ENCODE measurements around the gene RRAD.
"Not testable (repeated sequence)": the region's sequence is repeated elsewhere in the genome, so short reads cannot be mapped to it uniquely, and the experiment has no call there.

Gene RRAD, protein sequence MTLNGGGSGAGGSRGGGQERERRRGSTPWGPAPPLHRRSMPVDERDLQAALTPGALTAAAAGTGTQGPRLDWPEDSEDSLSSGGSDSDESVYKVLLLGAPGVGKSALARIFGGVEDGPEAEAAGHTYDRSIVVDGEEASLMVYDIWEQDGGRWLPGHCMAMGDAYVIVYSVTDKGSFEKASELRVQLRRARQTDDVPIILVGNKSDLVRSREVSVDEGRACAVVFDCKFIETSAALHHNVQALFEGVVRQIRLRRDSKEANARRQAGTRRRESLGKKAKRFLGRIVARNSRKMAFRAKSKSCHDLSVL

DNA sequence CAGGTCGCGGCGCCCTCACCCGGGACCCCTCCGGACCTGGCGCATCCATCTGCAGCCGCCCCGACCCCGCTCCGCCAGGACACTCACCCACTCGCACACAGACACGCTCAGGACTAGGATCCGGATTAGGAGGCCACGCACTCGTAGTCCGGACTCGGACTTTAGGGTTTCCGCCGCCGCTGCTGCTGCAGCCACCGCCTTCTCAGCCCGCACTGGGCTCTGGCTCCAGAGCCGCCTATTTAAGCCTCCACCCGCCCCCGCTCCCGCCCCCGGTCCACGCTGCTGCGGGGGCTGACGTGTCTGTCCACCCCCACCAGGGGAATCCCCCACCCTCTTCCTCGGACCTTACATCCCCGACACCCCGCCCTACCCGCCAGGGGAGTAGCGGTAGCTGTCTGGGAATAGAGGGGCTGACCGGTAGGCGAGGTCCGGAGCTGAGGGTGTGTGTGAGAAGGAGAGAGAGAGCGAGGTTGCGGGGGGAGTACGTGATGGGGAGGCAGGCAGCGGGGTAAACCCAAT lies at the start of gene RRAD:
RRAD (minus strand) TSS at position 214 of the 519 bp plus-strand sequence. CDS start 356 bp downstream, outside the sequence.
- peak in 1 of 2 experiments; percentile 38 for DNase-seq

- DNase-seq, result peak; percentile 29 to 57
Measured at GRCh38 chr16:66974932-66975246, 49.6 kb upstream of the RRAD start.

DNA sequence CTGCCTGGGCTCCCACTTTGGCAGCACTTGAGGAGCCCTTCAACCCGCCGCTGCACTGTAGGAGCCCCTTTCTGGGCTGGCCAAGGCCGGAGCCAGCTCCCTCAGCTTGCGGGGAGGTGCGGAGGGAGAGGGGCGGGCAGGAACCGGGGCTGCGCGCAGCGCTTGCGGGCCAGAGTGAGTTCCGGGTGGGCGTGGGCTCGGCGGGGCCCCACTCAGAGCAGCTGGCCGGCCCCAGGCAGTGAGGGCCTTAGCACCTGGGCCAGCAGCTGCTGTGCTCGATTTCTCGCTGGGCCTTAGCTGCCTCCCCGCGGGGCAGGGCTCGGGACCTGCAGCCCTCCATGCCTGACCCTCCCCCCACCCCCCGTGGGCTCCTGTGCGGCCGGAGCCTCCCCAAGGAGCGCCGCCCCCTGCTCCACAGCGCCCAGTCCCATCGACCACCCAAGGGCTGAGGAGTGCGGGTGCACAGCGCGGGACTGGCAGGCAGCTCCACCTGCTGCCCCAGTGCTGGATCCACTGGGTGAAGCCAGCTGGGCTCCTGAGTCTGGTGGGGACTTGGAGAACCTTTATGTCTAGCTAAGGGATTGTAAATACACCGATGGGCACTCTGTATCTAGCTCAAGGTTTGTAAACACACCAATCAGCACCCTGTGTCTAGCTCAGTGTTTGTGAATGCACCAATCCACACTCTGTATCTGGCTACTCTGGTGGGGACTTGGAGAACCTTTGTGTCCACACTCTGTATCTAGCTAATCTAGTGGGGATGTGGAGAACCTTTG lies 49.0 kb upstream of the RRAD start:
- DNase-seq, result not testable (repeated sequence)

DNA sequence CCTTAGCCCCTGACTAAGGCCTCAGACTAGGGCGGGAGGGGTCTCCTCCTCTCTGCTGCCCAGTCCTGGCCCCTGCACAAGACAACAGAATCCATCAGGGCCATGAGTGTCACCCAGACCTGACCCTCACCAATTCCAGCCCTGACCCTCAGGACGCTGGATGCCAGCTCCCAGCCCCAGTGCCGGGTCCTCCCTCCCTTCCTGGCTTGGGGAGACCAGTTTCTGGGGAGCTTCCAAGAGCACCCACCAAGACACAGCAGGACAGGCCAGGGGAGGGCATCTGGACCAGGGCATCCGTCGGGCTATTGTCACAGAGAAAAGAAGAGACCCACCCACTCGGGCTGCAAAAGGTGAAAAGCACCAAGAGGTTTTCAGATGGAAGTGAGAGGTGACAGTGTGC lies 48.4 kb upstream of the RRAD start:
- no peak for DNase-seq

DNA sequence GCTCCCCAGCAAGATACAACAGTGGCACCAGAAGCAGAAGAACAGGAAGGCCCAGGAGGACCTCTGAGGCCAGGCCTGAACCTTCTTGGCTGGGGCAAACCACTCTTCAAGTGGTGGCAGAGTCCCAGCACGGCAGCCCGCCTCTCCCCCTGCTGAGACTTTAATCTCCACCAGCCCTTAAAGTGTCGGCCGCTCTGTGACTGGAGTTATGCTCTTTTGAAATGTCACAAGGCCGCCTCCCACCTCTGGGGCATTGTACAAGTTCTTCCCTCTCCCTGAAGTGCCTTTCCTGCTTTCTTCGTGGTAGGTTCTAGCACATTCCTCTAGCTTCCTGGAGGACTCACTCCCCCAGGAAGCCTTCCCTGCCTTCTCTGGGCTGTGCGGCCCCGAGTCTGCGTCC lies 47.6 kb upstream of the RRAD start:
- no peak for DNase-seq

DNA sequence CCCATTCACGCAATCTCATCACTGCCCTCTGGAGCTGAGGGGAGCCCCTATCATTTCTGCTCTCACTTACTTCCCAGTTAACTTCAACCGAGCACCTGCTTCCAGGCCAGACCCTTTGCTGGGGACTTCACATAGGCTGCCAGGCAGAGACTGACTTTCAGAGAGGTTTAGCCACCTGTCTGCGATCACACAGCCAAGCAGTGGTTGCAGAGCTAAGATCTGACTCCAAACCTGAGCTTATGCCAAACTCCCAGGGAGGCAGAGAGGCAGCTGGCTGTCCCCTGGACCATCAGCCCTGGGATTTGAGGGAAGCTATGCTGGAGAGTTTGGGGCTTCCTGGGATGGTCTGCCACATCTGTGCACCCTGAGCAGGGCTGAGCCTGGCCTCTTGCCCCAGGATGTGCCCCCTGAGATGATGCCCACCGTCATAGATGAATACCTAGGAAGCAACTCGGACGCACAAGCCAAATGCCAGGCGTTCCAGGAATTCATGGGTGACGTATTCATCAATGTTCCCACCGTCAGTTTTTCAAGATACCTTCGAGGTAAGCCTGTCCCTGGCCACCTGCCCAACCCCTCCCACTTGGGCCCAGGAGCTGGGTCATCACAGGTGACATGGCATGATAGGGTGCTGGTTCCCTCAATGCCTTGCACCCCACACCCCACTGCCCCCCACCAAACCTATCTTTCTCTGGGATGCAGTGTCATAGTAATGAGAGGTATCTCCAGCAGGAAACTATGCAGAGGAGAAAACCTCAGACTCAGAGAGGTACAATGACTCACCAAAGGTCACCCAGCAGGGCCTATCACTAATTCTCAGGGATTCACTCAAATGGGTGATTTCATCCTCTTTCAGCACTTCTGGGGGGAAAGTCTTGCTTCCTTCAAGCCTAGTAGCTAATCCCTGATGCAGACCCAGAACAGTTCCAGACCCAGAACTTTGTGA lies 45.7 kb upstream of the RRAD start:
- DNase-seq, result no peak

DNA sequence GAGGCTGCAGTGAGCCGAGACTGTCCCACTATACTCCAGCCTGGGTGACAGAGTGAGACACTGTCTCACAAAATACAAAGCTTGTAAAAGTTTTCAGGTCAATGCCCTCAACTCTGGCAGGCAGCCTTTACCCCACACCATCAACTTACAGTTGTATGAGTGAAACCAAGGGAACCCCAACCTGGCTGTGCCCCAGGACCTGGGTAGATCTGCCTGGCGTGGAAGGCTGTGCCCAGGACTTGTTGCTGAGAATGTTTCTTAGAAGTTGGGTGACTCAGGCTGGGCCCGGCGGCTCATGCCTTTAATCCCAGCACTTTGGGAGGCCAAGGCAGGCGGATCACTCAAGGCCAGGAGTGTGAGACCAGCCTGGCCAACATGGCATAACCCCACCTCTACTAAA lies 43.5 kb upstream of the RRAD start:
- no peak for DNase-seq

- DNase-seq, result no peak
Measured at GRCh38 chr16:66964049-66964448, 38.7 kb upstream of the RRAD start.

GRCh38 chr16:66961914-66962313 lies 36.6 kb upstream of the RRAD start:
- no peak for DNase-seq

- peak; percentile 41 to 56 for DNase-seq
Measured at GRCh38 chr16:66961065-66961744, 35.9 kb upstream of the RRAD start, which contains the start of gene CES3. Gene CES3, plus strand, starts transcription at chr16:66961266. Its CDS starts 42 bp downstream, at chr16:66961308.

DNA sequence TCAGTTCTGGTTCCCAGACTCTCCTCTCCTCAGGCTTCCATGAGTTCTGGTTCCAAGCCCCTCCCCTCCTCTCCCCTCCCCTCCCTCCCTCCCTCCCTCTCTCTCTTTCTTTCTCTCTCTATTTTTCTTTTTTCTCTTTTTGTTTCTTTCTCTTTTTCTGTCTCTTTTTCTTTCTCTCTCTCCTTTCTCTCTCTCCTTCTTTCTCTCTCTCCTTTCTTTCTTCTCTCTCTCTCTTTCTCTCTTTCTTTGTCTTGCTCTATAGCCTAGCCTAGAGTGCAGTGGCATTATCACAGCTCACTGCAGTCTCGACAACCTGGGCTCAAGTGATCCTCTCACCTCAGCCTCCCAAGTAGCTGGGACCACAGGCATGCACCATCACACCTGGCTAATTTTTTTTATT lies 34.9 kb upstream of the RRAD start:
- DNase-seq, result no peak

DNA sequence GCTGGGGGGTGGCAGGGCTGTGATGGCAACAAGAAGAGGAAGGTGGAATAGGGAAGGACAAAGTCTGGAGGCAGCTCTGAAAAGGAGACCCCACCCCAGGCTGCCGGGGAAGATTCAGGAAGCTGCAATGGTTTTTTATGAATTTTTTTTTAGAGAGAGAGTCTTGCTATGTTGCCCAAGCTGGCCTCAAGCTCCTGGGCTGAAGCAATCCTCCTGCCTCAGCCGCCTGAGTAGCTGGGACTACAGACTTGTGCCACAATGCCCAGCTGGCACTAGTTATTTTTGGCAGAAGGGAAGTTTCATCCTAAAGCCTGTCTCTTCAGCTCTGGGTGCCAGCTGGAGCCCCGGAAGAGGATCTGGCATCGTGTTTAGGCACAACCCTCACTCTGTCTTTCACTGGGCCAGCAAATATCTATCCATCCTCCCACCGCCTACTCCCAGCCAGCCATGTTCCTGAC lies 34.4 kb upstream of the RRAD start:
- DNase-seq, result no peak

DNA sequence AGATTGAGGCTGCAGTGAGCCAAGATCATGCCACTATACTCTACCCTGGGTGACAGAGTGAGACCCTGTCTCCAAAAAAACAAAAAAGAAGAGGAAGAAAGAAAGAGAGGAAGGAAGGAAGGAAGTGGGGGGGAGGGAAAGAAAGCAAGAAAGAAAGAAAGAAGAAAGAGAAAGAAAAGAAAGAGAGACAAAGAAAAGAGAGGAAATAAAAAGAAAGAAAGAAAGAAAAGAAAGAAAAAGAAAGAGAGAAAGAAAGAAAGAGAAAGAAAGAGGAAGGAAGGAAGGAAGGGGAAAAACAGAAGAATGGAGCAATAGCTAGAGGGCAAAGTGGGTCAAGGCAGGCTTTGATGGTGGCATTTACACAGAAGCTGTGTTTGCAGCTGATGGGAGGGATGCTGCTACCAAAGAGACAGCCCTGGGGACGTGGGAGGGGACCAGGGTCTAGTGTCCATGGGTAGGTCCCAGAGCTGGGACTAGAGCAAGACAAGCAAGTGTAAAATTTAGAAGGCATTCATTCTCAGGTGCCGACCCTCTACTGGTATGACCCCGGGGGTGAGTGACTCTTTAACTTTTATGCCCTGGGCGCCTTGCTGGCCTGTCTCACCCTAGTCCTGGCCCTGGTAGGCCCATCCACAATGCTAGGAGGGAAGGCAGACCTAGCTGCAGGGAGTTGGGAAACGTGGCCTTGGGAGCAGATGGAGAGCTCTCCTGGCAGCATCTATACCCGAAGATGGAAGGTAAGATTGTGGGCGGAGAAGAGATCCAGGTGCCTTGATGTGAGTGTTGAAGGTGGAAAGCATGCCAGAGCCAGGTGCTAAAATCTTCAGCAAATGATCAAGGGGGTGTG lies 33.7 kb upstream of the RRAD start:
- no peak for DNase-seq

GRCh38 chr16:66956154-66956457 lies 30.8 kb upstream of the RRAD start:
- not testable (repeated sequence) for DNase-seq

GRCh38 chr16:66955363-66956153 lies 30.2 kb upstream of the RRAD start:
- DNase-seq, result not testable (repeated sequence)

DNA sequence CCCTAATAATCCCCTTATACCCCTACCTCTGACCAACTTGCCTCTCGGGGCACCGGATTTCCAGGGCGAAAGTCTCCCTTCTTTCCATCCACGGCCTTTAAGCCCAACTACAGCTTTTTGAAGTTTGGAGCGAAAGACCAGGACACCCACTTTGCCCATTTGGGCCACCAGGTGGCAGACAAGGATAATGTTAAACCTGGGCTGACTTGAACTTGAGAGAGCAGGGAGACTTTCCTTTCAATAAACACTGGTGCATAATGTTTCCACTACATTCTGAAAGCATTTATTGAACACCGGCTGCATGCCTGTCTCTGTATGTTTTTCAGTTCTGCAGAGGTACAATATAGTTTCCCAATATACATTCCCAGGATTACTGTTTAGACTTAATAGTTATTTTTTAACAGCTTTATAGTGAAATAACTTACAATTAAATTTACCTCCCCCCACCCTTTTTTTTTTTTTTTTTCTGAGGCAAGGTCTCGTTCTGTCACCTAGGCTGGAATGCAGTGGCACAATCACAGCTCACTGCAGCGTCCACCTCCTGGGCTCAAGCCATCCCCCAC lies 28.8 kb upstream of the RRAD start:
- DNase-seq, result peak; percentile 71 to 72

- no peak for DNase-seq
Measured at GRCh38 chr16:66953462-66954096, 28.2 kb upstream of the RRAD start.

DNA sequence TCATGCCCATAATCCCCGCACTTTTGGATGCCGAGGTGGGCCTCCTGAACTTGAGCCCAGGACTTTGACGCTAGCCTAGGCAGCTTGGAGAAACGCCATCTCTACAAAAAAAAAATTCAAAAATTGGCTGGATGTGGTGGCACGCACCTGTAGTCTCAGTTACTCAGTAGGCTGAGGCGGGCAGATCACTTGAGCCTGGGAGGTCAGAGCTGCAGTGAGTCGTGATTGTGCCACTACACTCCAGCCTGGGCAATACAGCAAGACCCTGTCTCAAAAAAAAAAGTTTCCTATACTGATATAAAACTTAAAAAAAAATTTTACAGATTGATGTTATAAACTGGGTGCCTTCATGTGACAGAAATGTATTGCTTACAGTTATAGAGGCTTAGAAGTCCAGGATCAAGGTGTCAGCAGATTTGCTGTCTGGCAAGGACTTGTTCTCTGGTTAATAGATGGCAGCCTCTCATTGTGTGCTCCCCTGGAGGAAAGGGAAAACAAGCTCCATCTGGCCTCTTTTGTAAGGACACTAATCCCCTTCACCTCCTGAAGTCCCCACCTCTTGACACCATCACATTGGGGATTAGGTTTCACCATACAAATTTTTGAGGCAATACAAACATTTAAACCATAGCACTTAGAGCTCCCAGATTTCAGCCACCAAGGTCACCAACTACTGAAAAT lies 27.2 kb upstream of the RRAD start:
- DNase-seq, result no peak
